SU-DHL-6 (cell line): ENCODE measurements around the gene LCE2A.

Experiments used
- H2AFZ ChIP-seq: fragments of 200-600 bp; sonication (generic); 2 replicates; pipeline ENCODE4 v1.6.1; 2014; ENCODE audit warnings: low read depth, mild to moderate bottlenecking, moderate library complexity, mixed read lengths, antibody characterized with exemption, low read length; ENCODE audit not compliant: severe bottlenecking
- H3F3A ChIP-seq: fragments of 200-600 bp; shearing (Covaris generic); 2 replicates; pipeline ENCODE4 v1.6.0; 2016; ENCODE audit warnings: antibody characterized with exemption, mild to moderate bottlenecking; ENCODE audit not compliant: insufficient read depth
- H3K27ac ChIP-seq: fragments of 200-600 bp; sonication (generic); 2 replicates; pipeline ENCODE4 v1.5.1; 2016; ENCODE audit warnings: low read depth, mild to moderate bottlenecking, low read length, moderate library complexity, mixed read lengths
- H3K27me3 ChIP-seq: fragments of 200-600 bp; sonication (generic), shearing (Covaris generic); 2 replicates; pipeline ENCODE4 v1.6.0; 2014; ENCODE audit warnings: mild to moderate bottlenecking, low read length
- H3K36me3 ChIP-seq: fragments of 200-600 bp; sonication (generic); 2 replicates; pipeline ENCODE4 v1.6.1; 2014; ENCODE audit warnings: mild to moderate bottlenecking, low read length, mixed read lengths
- H3K4me2 ChIP-seq: fragments of 300-600, 200-600 bp; shearing (Covaris generic), sonication (generic); 2 replicates; pipeline ENCODE4 v1.6.0; 2014; ENCODE audit warnings: low read length, low read depth, mild to moderate bottlenecking; ENCODE audit not compliant: poor library complexity, severe bottlenecking
- H3K4me3 ChIP-seq: fragments of 200-600 bp; sonication (generic); 2 replicates; pipeline ENCODE4 v1.5.1; 2014; ENCODE audit warnings: antibody characterized with exemption, low read length, mild to moderate bottlenecking, mixed read lengths; ENCODE audit not compliant: insufficient read depth, poor library complexity, severe bottlenecking
- H3K79me2 ChIP-seq: fragments of 200-600 bp; sonication (generic); 2 replicates; pipeline ENCODE4 v1.6.1; 2014; ENCODE audit warnings: mild to moderate bottlenecking, low read length, moderate library complexity; ENCODE audit not compliant: insufficient read depth
- H3K9ac ChIP-seq: fragments of 200-600 bp; sonication (generic); 2 replicates; pipeline ENCODE4 v1.7.0; 2014; ENCODE audit warnings: mild to moderate bottlenecking, low read length
- H3K9me2 ChIP-seq: fragments of 200-600 bp; sonication (generic); replicated peaks from 2 replicates; pipeline ENCODE4 v1.6.1; 2014; ENCODE audit warnings: low read length; ENCODE audit not compliant: insufficient read depth
- H3K9me3 ChIP-seq: fragments of 200-600 bp; sonication (generic); 2 replicates; pipeline ENCODE4 v1.6.1; 2014; ENCODE audit warnings: low read length, mixed read lengths; ENCODE audit not compliant: insufficient read depth
- H4K20me1 ChIP-seq: fragments of 200-600 bp; sonication (generic); 2 replicates; pipeline ENCODE4 v1.6.1; 2014; ENCODE audit warnings: low read depth, mild to moderate bottlenecking, antibody characterized with exemption, low read length, moderate library complexity, mixed read lengths
- EZH2phosphoT487 ChIP-seq: fragments of 200-600 bp; sonication (generic), shearing (Covaris generic); conservative IDR thresholded peaks from 2 replicates; pipeline ENCODE4 v1.6.1; 2018; ENCODE audit warnings: mild to moderate bottlenecking, antibody characterized with exemption, low read length, moderate library complexity, mixed read lengths
- TF ChIP-seq, protein P1 (sequence below): fragments of 200-600 bp; sonication (generic); IDR thresholded peaks from one replicate; pipeline ENCODE4 v1.5.1; 2017; ENCODE audit warnings: antibody characterized with exemption, mild to moderate bottlenecking, low read length, moderate library complexity; ENCODE audit not compliant: insufficient read depth, poor library complexity, severe bottlenecking

LCE2A gene

DNA sequence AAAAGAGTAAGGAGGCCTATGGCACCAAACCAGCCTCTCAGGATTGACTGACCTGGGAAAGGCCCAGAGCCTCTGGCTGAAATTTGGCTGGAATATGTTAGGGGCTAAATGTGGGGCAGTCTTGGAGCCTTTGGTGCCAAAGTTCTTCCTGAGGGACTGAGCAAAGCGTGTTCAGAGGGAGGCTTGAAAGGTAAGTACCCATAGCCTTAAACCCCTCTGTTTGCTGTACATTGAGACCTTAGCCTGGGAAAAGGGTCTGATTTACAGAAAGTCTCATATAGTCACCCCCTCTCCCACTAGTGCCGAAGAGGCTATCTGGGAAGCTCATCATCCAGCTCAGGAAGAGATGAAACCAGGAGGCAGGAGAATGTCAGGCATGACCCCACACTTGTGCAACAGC lies 9.7 kb downstream of the LCE2A start, which contains the start of gene LCE4A:
LCE4A (plus strand) TSS at position 301 of the 400 bp plus-strand sequence. CDS start 916 bp downstream, outside the sequence.
- Histone ChIP-seq H4K20me1 (no peaks in the 10 kb centered on the region), H3K9ac (no peak within 1 kb of the TSS)

DNA sequence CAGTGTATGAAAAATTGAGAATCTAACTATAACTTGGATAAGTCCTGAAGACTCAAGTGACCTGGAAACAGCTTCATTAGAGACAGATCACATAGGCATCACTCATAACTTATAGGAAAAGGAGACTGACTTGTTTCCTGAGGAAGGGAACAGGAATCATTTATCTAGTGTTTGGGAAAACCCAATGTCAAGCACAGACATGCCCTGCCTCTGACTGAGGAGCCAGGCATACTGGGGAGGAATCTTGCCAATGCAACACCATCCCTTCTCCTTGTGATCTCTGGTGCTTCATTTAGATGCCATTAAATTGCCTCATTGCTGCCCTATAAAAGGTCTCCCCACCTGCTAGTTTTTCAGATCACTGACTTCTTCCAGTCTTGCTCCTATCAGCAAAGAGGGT lies 20.1 kb downstream of the LCE2A start:
- Histone ChIP-seq H3K9me3 (no peaks in the 10 kb centered on the region), H3K4me3 (no peak overlapping the region), H3K4me2 (no peak overlapping the region), H3K9me2 (no peaks in the 10 kb centered on the region), H3F3A (no peaks in the 10 kb centered on the region), H3K9ac (no peak overlapping the region), H2AFZ (no peak overlapping the region), H4K20me1 (no peaks in the 10 kb centered on the region), H3K79me2 (no peaks in the 10 kb centered on the region), H3K27ac (no peak overlapping the region), H3K27me3 (no peaks in the 10 kb centered on the region), H3K36me3 (no peaks in the 10 kb centered on the region)
- TF ChIP-seq, protein P1, sequence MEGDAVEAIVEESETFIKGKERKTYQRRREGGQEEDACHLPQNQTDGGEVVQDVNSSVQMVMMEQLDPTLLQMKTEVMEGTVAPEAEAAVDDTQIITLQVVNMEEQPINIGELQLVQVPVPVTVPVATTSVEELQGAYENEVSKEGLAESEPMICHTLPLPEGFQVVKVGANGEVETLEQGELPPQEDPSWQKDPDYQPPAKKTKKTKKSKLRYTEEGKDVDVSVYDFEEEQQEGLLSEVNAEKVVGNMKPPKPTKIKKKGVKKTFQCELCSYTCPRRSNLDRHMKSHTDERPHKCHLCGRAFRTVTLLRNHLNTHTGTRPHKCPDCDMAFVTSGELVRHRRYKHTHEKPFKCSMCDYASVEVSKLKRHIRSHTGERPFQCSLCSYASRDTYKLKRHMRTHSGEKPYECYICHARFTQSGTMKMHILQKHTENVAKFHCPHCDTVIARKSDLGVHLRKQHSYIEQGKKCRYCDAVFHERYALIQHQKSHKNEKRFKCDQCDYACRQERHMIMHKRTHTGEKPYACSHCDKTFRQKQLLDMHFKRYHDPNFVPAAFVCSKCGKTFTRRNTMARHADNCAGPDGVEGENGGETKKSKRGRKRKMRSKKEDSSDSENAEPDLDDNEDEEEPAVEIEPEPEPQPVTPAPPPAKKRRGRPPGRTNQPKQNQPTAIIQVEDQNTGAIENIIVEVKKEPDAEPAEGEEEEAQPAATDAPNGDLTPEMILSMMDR, result no peak
- TF ChIP-seq EZH2phosphoT487, result no peak

More for the DNA sequence above, 9.7 kb downstream of the LCE2A start, which contains the start of gene LCE4A:
- Histone ChIP-seq H3K4me2 (no peak within 1 kb of the TSS), H3F3A (no peaks in the 10 kb centered on the region), H3K27ac (no peak within 1 kb of the TSS), H3K9me2 (no peaks in the 10 kb centered on the region), H2AFZ (no peak within 1 kb of the TSS), H3K4me3 (no peak within 1 kb of the TSS), H3K79me2 (no peaks in the 10 kb centered on the region), H3K27me3 (no peaks in the 10 kb centered on the region), H3K9me3 (no peaks in the 10 kb centered on the region), H3K36me3 (no peaks in the 10 kb centered on the region)
- no peak for TF ChIP-seq EZH2phosphoT487
- TF ChIP-seq, protein P1, result no peak

DNA sequence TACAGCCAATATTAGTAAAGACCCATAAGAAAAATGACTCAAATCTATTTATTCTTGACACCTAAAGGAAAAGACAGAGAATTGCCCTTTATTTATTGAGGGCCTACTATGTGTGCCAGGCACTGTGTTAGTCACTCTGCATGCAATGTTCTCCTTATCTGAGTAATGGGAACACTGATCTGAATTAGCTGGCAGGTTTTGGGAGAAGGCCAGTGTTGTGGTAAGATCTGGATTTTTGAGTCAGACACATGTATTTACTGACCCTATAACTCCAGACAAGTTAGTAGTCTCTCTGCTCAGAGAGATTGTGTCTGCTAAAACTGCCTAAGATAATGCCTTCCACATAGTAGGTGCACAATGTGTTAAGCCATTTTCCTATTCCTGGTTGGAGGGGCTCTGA lies 27.1 kb downstream of the LCE2A start:
- no peaks in the 10 kb centered on the region for H3K9me3 ChIP-seq

More for the DNA sequence above, 27.1 kb downstream of the LCE2A start:
- no peaks in the 10 kb centered on the region for H3K36me3 ChIP-seq
- TF ChIP-seq, protein P1, result no peak
- no peak for TF ChIP-seq EZH2phosphoT487
- H3K27ac ChIP-seq, result no peak overlapping the region
- H2AFZ ChIP-seq, result no peak overlapping the region
- H3F3A ChIP-seq, result no peaks in the 10 kb centered on the region
- no peak overlapping the region for H3K4me2 ChIP-seq
- no peak overlapping the region for H3K4me3 ChIP-seq
- no peaks in the 10 kb centered on the region for H3K9me2 ChIP-seq
- no peaks in the 10 kb centered on the region for H4K20me1 ChIP-seq
- no peaks in the 10 kb centered on the region for H3K27me3 ChIP-seq
- H3K79me2 ChIP-seq, result no peaks in the 10 kb centered on the region
- H3K9ac ChIP-seq, result no peak overlapping the region
